Testis (tissue), 3 donors: ENCODE measurements around the gene PCDHB12. TPM values are rescaled to one million over a fixed set of nuclear protein-coding genes. Genes with fewer than 3 reads are reported as not detected.

Experiments used
- DNase-seq: peaks from one replicate; pipeline ENCODE4 v3.0.0-alpha.2; 2019
- H3K27ac ChIP-seq, 2 donors: fragments of 200-600 bp; sonication (generic); one replicate each; pipeline ENCODE4 v1.5.1; 2019
- H3K27me3 ChIP-seq: fragments of 200-600 bp; sonication (generic); one replicate; pipeline ENCODE4 v1.5.1; 2019
- H3K36me3 ChIP-seq: fragments of 200-600 bp; sonication (generic); one replicate; pipeline ENCODE4 v1.5.1; 2017; ENCODE audit warnings: low read depth; ENCODE audit errors: missing control alignments
- H3K4me1 ChIP-seq: fragments of 200-600 bp; sonication (generic); one replicate; pipeline ENCODE4 v1.5.1; 2019
- H3K4me3 ChIP-seq, 2 donors: fragments of 200-600 bp; sonication (generic); one replicate each; pipeline ENCODE4 v1.5.1; 2017 to 2019
- H3K9me3 ChIP-seq: fragments of 200-600 bp; sonication (generic); one replicate; pipeline ENCODE4 v1.5.1; 2017
- POLR2A ChIP-seq: fragments of 450-650 bp; IDR thresholded peaks from one replicate; pipeline ENCODE4 v1.6.1; 2017; ENCODE audit warnings: antibody characterized with exemption, mild to moderate bottlenecking, moderate library complexity
- WGBS, 2 donors: methylation state at CpG; one replicate each; pipeline ENCODE4 v1.1.5; 2018; 5-methylcytosine and 5-hydroxymethylcytosine counted together
- intact Hi-C: fragments of 100-400 bp; cut with DNase I; formaldehyde crosslinking; loops from one replicate; pipeline ENCODE4 v1.15.1; 2023; ENCODE audit warnings: low total_unique reads
- polyA plus RNA-seq: library from polyadenylated mRNA; stranded (reverse); fragments of 350-450 nt; fragmentation: Illumina TruSeq; extraction: RNeasy Lipid Tissue Mini Kit (QIAGEN cat#74804); gene quantifications from one replicate; pipeline ENCODE4 v1.2.3, GENCODE V29; 2014; ENCODE audit warnings: low read depth, low replicate concordance; ENCODE audit not compliant: insufficient read depth
- total RNA-seq, 2 donors: library from RNA; depleted of rRNA; stranded (reverse); fragments of >200 nt; gene quantifications; one replicate each; pipeline ENCODE4 v1.2.3, GENCODE V29; 2016
- TF ChIP-seq, protein P1 (sequence below), 3 experiments: fragments of 450-650 bp in 2 of 3; fragments of 200-600 bp in 1 of 3; sonication (generic) in 1 of 3; IDR thresholded peaks; one replicate each; pipeline ENCODE4 v1.5.1; 2016 to 2019; ENCODE audit warnings: antibody characterized with exemption in 3 of 3, mild to moderate bottlenecking in 2 of 3, moderate library complexity in 1 of 3

PCDHB12 gene
- total and polyA plus RNA-seq, 3 donors from 2014 or later, result 1.4 to 6.5 (median 6.1) TPM

DNA sequence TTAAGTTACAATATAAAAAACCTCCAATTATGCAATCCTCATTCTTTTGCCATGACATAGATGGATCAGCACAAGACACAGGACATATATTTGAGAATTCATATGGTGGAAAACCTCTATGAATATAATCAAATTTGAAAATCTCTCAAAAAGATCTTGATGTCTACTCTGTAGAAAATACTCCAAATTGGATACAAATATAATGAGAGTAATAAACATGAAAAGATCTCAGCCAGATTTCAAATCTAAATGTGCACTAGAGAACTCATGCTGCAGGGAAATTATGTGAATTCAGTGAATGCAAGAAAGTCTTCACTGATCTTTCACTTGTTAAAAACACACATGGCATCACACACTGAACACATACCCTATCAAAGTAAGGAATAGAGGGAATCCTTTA is 50.4 kb downstream of the PCDHB12 start:
- no peak for TF ChIP-seq POLR2A
- TF ChIP-seq, protein P1, sequence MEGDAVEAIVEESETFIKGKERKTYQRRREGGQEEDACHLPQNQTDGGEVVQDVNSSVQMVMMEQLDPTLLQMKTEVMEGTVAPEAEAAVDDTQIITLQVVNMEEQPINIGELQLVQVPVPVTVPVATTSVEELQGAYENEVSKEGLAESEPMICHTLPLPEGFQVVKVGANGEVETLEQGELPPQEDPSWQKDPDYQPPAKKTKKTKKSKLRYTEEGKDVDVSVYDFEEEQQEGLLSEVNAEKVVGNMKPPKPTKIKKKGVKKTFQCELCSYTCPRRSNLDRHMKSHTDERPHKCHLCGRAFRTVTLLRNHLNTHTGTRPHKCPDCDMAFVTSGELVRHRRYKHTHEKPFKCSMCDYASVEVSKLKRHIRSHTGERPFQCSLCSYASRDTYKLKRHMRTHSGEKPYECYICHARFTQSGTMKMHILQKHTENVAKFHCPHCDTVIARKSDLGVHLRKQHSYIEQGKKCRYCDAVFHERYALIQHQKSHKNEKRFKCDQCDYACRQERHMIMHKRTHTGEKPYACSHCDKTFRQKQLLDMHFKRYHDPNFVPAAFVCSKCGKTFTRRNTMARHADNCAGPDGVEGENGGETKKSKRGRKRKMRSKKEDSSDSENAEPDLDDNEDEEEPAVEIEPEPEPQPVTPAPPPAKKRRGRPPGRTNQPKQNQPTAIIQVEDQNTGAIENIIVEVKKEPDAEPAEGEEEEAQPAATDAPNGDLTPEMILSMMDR (IDR thresholded peaks at IDR 0.05), result no peak
- Histone ChIP-seq H3K4me1 (no peaks in the 10 kb centered on the region), H3K27ac (no peak overlapping the region), H3K4me3 (no peak overlapping the region), H3K36me3 (no peaks in the 10 kb centered on the region), H3K9me3 (peaks cover 3% of the 10 kb centered on the region), H3K27me3 (no peaks in the 10 kb centered on the region)
- intact Hi-C loops, result no loop called here
- no peak for DNase-seq

DNA sequence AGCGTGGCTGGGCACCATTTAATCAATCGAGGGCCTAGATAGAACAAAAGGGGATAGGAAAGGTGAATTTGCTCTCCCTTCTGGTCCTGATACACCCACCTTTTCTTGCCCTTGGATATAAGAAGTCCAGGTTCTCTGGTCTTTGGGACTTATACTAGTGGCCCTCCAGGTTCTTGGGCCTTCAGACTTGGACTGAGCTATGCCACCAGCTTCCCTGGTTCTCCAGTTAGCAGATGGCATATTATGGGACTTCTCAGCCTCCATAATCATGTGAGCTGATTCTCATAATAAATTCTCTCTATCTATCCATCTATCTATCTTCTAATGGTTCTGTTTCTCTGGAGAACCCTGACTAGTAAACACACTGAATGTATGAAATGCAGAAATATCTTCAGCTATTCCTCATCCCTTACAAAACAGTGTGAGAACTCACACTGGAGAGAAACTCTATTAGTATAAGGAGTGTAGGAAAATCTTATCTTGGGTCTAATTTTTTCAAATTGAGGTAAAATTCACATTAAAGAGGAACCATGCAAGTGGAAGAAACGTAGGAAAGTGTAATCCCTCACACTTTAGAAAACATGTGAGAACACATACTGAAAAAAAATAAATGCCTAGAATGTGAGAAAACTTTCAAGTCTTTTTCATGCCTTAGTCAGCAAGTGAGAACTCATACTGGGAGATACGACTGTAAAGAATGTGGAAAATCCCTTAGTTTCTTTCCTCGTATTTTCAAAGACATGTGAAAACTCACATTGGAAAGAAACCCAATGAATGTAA is 52.1 kb downstream of the PCDHB12 start:
- H3K9me3 ChIP-seq, result peaks cover 3% of the 10 kb centered on the region
- H3K4me3 ChIP-seq, result no peak overlapping the region
- no peak overlapping the region for H3K27ac ChIP-seq
- no peaks in the 10 kb centered on the region for H3K27me3 ChIP-seq
- WGBS, 2 donors, result 75 to 83% methylated on average over 5 of the region's 5 CpGs
- intact Hi-C loops, result no loop called here
- no peaks in the 10 kb centered on the region for H3K36me3 ChIP-seq
- TF ChIP-seq, protein P1 (IDR thresholded peaks at IDR 0.05), result no peak
- TF ChIP-seq POLR2A, result no peak
- DNase-seq, result no peak
- H3K4me1 ChIP-seq, result no peaks in the 10 kb centered on the region

DNA sequence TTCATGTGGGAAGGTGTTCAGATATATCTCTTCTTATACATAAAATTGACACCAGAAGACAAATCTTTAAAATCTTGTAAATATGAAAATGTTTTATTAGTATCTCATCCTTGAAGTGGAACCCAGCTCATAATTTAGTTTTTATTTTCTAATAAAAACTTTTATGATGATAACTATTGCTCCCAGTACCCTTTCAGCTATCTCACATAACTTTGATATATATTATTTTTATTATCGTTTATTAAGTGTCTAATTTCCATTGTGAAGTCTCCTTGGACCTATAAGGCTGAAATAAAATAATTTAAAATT is 52.7 kb downstream of the PCDHB12 start:
- peaks cover 3% of the 10 kb centered on the region for H3K9me3 ChIP-seq
- H3K27ac ChIP-seq, result no peak overlapping the region
- WGBS, 2 donors, result 69 to 83% methylated on average over 1 of the region's 1 CpG
- H3K4me1 ChIP-seq, result no peaks in the 10 kb centered on the region
- H3K27me3 ChIP-seq, result no peaks in the 10 kb centered on the region
- H3K36me3 ChIP-seq, result no peaks in the 10 kb centered on the region
- TF ChIP-seq POLR2A, result no peak
- TF ChIP-seq, protein P1 (IDR thresholded peaks at IDR 0.05), result no peak
- DNase-seq, result no peak
- intact Hi-C loops, result no loop called here
- H3K4me3 ChIP-seq, result no peak overlapping the region

Other genes with a start within 250 kb of the PCDHB12 start
Only the 30 nearest of the 37 such genes appear.
- under 1 TPM; 0.12 to 0.16 TPM for gene PCDHB1, start 157.3 kb upstream of the PCDHB12 start, total RNA-seq
- 0.07 TPM for gene PCDHB1, start 157.3 kb upstream of the PCDHB12 start, polyA plus RNA-seq
- gene PCDHB2, start 114.1 kb upstream of the PCDHB12 start, total RNA-seq, result 10 to 100 TPM; 10.2 to 12.1 TPM
- gene PCDHB2, start 114.1 kb upstream of the PCDHB12 start, polyA plus RNA-seq, result 6.6 TPM
- gene PCDHB3, start 108.2 kb upstream of the PCDHB12 start, total RNA-seq, result 1 to 10 TPM; 3.1 to 6.5 TPM
- 1.6 TPM for gene PCDHB3, start 108.2 kb upstream of the PCDHB12 start, polyA plus RNA-seq
- gene PCDHB4, start 86.9 kb upstream of the PCDHB12 start, total RNA-seq, result 1 to 10 TPM; 2.4 to 4.0 TPM
- 1.2 TPM for gene PCDHB4, start 86.9 kb upstream of the PCDHB12 start, polyA plus RNA-seq
- 10 to 100 TPM; 10.5 to 11.7 TPM for gene PCDHB5, start 73.5 kb upstream of the PCDHB12 start, total RNA-seq
- gene PCDHB5, start 73.5 kb upstream of the PCDHB12 start, polyA plus RNA-seq, result 5.5 TPM
- 1 to 10 TPM; 3.7 to 4.4 TPM for gene PCDHB6, start 58.7 kb upstream of the PCDHB12 start, total RNA-seq
- gene PCDHB6, start 58.7 kb upstream of the PCDHB12 start, polyA plus RNA-seq, result 6.2 TPM
- gene PCDHB7, start 36.1 kb upstream of the PCDHB12 start, total RNA-seq, result 1 to 10 TPM; 3.3 to 3.4 TPM
- 2.6 TPM for gene PCDHB7, start 36.1 kb upstream of the PCDHB12 start, polyA plus RNA-seq
- 1 to 10 TPM; 3.8 to 4.3 TPM for gene PCDHB8, start 30.9 kb upstream of the PCDHB12 start, total RNA-seq
- 2.1 TPM for gene PCDHB8, start 30.9 kb upstream of the PCDHB12 start, polyA plus RNA-seq
- gene PCDHB16, start 26.3 kb upstream of the PCDHB12 start, total RNA-seq, result 1 to 10 TPM; 2.6 to 3.3 TPM
- 1.9 TPM for gene PCDHB16, start 26.3 kb upstream of the PCDHB12 start, polyA plus RNA-seq
- 1 to 10 TPM; 5.7 to 8.7 TPM for gene PCDHB9, start 21.6 kb upstream of the PCDHB12 start, total RNA-seq
- gene PCDHB9, start 21.6 kb upstream of the PCDHB12 start, polyA plus RNA-seq, result 4.8 TPM
- 1 to 10 TPM; 4.0 to 4.9 TPM for gene PCDHB10, start 16.4 kb upstream of the PCDHB12 start, total RNA-seq
- 1.5 TPM for gene PCDHB10, start 16.4 kb upstream of the PCDHB12 start, polyA plus RNA-seq
- 1 to 10 TPM; 4.0 to 4.2 TPM for gene PCDHB11, start 9.1 kb upstream of the PCDHB12 start, total RNA-seq
- 0.63 TPM for gene PCDHB11, start 9.1 kb upstream of the PCDHB12 start, polyA plus RNA-seq
- 1 to 10 TPM; 8.6 to 9.3 TPM for gene PCDHB13, start 5.2 kb downstream of the PCDHB12 start, total RNA-seq
- gene PCDHB13, start 5.2 kb downstream of the PCDHB12 start, polyA plus RNA-seq, result 2.6 TPM
- 1 to 10 TPM; 7.9 to 8.0 TPM for gene PCDHB14, start 14.6 kb downstream of the PCDHB12 start, total RNA-seq
- gene PCDHB14, start 14.6 kb downstream of the PCDHB12 start, polyA plus RNA-seq, result 2.7 TPM
- 10 to 100 TPM; 22.1 to 27.6 TPM for gene PCDHB15, start 36.7 kb downstream of the PCDHB12 start, total RNA-seq
- 10.3 TPM for gene PCDHB15, start 36.7 kb downstream of the PCDHB12 start, polyA plus RNA-seq
- 1 to 10 TPM; 4.0 to 4.4 TPM for gene SLC25A2, start 95.3 kb downstream of the PCDHB12 start, total RNA-seq
- 15.9 TPM for gene SLC25A2, start 95.3 kb downstream of the PCDHB12 start, polyA plus RNA-seq
- gene TAF7, start 112.1 kb downstream of the PCDHB12 start, total RNA-seq, result 100 to 1,000 TPM; 112 to 131 TPM
- 137 TPM for gene TAF7, start 112.1 kb downstream of the PCDHB12 start, polyA plus RNA-seq
- gene PCDHGA1, start 121.8 kb downstream of the PCDHB12 start, total RNA-seq, result 10 to 100 TPM in 1 of 2 donors, 1 to 10 TPM in 1; 8.7 to 13.1 TPM
- gene PCDHGA1, start 121.8 kb downstream of the PCDHB12 start, polyA plus RNA-seq, result 1.6 TPM
- gene PCDHGA2, start 130.0 kb downstream of the PCDHB12 start, total RNA-seq, result 10 to 100 TPM; 19.4 to 31.0 TPM
- gene PCDHGA2, start 130.0 kb downstream of the PCDHB12 start, polyA plus RNA-seq, result 5.6 TPM
- gene PCDHGA3, start 135.1 kb downstream of the PCDHB12 start, total RNA-seq, result 10 to 100 TPM; 19.3 to 31.8 TPM
- 4.4 TPM for gene PCDHGA3, start 135.1 kb downstream of the PCDHB12 start, polyA plus RNA-seq
- 10 to 100 TPM; 12.5 to 16.4 TPM for gene PCDHGB1, start 141.4 kb downstream of the PCDHB12 start, total RNA-seq
- gene PCDHGB1, start 141.4 kb downstream of the PCDHB12 start, polyA plus RNA-seq, result 0.92 TPM
- gene PCDHGA4, start 146.3 kb downstream of the PCDHB12 start, total RNA-seq, result 10 to 100 TPM; 14.2 to 21.0 TPM
- 1.9 TPM for gene PCDHGA4, start 146.3 kb downstream of the PCDHB12 start, polyA plus RNA-seq
- 10 to 100 TPM; 16.6 to 20.4 TPM for gene PCDHGB2, start 151.3 kb downstream of the PCDHB12 start, total RNA-seq
- gene PCDHGB2, start 151.3 kb downstream of the PCDHB12 start, polyA plus RNA-seq, result 1.5 TPM
- gene PCDHGA5, start 155.4 kb downstream of the PCDHB12 start, total RNA-seq, result 10 to 100 TPM in 1 of 2 donors, 1 to 10 TPM in 1; 9.4 to 12.2 TPM
- 1.5 TPM for gene PCDHGA5, start 155.4 kb downstream of the PCDHB12 start, polyA plus RNA-seq
- gene PCDHGB3, start 161.5 kb downstream of the PCDHB12 start, total RNA-seq, result 10 to 100 TPM; 11.3 to 17.1 TPM
- 0.74 TPM for gene PCDHGB3, start 161.5 kb downstream of the PCDHB12 start, polyA plus RNA-seq
- gene PCDHGA6, start 165.2 kb downstream of the PCDHB12 start, total RNA-seq, result 10 to 100 TPM in 1 of 2 donors, 1 to 10 TPM in 1; 9.7 to 13.4 TPM
- gene PCDHGA6, start 165.2 kb downstream of the PCDHB12 start, polyA plus RNA-seq, result 1.8 TPM
- 10 to 100 TPM; 11.1 to 12.7 TPM for gene PCDHGA7, start 174.0 kb downstream of the PCDHB12 start, total RNA-seq
- 1.6 TPM for gene PCDHGA7, start 174.0 kb downstream of the PCDHB12 start, polyA plus RNA-seq
- 10 to 100 TPM; 11.3 to 13.3 TPM for gene PCDHGB4, start 179.0 kb downstream of the PCDHB12 start, total RNA-seq
- gene PCDHGB4, start 179.0 kb downstream of the PCDHB12 start, polyA plus RNA-seq, result 1.0 TPM
- gene PCDHGA8, start 183.9 kb downstream of the PCDHB12 start, total RNA-seq, result 1 to 10 TPM; 8.2 TPM
- gene PCDHGA8, start 183.9 kb downstream of the PCDHB12 start, polyA plus RNA-seq, result 0.15 TPM
- 10 to 100 TPM; 28.3 to 36.4 TPM for gene PCDHGB5, start 189.2 kb downstream of the PCDHB12 start, total RNA-seq
- 4.5 TPM for gene PCDHGB5, start 189.2 kb downstream of the PCDHB12 start, polyA plus RNA-seq